Vagina (tissue), 2 donors: ENCODE data around the gene GDF15.

Experiments
- CTCF ChIP-seq, 3 experiments: fragments of 450-650 bp in 2 of 3; fragments of 200-600 bp in 1 of 3; sonication (generic) in 1 of 3; IDR thresholded peaks; one replicate each; pipeline ENCODE4 v1.5.1; 2017 to 2019; ENCODE audit warnings: antibody characterized with exemption in 3 of 3, mild to moderate bottlenecking in 2 of 3, moderate library complexity in 2 of 3
- POLR2A ChIP-seq, 2 donors: fragments of 450-650 bp; IDR thresholded peaks; one replicate each; pipeline ENCODE4 v1.6.1; 2017; ENCODE audit warnings: antibody characterized with exemption in 2 of 2, mild to moderate bottlenecking in 2 of 2, moderate library complexity in 2 of 2
- POLR2AphosphoS5 ChIP-seq, 2 donors: sonication (generic); formaldehyde crosslinking; IDR thresholded peaks; one replicate each; pipeline ENCODE4 v1.9.0; 2017; ENCODE audit warnings: antibody characterized with exemption in 2 of 2, mild to moderate bottlenecking in 2 of 2, low read depth in 1 of 2; ENCODE audit not compliant: insufficient read depth in 1 of 2

GRCh38 chr19:18421371-18421959 lies 35.5 kb downstream of the GDF15 start:
- TF ChIP-seq POLR2A (IDR thresholded peaks at IDR 0.05) (no peak), CTCF (IDR thresholded peaks at IDR 0.05) (no peak), POLR2AphosphoS5 (IDR thresholded peaks at IDR 0.05; ENCODE audit: insufficient read depth in 1 of 2, low read depth in 1 of 2) (no peak)
